Keratinocyte (primary cell): Measurements from ENCODE around the gene ZNF511. TPM values are rescaled to one million over a fixed set of nuclear protein-coding genes. Genes with fewer than 3 reads are reported as not detected.

Experiments used
- DNase-seq: peaks from one replicate; pipeline ENCODE4 v3.0.0-alpha.2; 2011; ENCODE audit warnings: low read depth, missing footprints, low spot score
- FAIRE-seq: peaks from 2 replicates; lab custom pipeline; 2011; peaks lifted over from hg19 to GRCh38; lab: Jason Lieb, UNC
- H2AFZ ChIP-seq: 2 replicates; pipeline ENCODE4 v1.6.0; 2012; ENCODE audit warnings: low read length, control low read depth, inconsistent platforms; ENCODE audit not compliant: control insufficient read depth
- H3K27ac ChIP-seq: 2 replicates; pipeline ENCODE4 v1.5.1; 2011; ENCODE audit warnings: low read length; ENCODE audit not compliant: control insufficient read depth, insufficient read depth
- H3K27me3 ChIP-seq: 3 replicates; pipeline ENCODE4 v1.6.0; 2011; ENCODE audit warnings: low read length; ENCODE audit not compliant: control insufficient read depth, insufficient read depth; ENCODE audit errors: extremely low read depth
- H3K36me3 ChIP-seq, 2 experiments: 2 replicates in 1 of 2; 3 replicates in 1 of 2; pipeline ENCODE4 v1.5.1; 2011; ENCODE audit warnings: low read length in 2 of 2, mild to moderate bottlenecking in 1 of 2; ENCODE audit not compliant: control insufficient read depth in 2 of 2, insufficient read depth in 2 of 2; ENCODE audit errors: extremely low read depth in 1 of 2
- H3K4me1 ChIP-seq: 3 replicates; pipeline ENCODE4 v1.5.1; 2011; ENCODE audit warnings: low read length; ENCODE audit not compliant: control insufficient read depth, insufficient read depth; ENCODE audit errors: extremely low read depth
- H3K4me2 ChIP-seq: 3 replicates; pipeline ENCODE4 v1.6.0; 2011; ENCODE audit warnings: low read depth, low read length; ENCODE audit not compliant: control insufficient read depth, insufficient read depth; ENCODE audit errors: extremely low read depth
- H3K4me3 ChIP-seq, 3 experiments: fragments of 200-600 bp in 1 of 3; sonication (generic) in 1 of 3; 2 replicates in 2 of 3; 3 replicates in 1 of 3; pipeline ENCODE4 v1.5.1; 2011 to 2016; ENCODE audit warnings: low read length in 3 of 3, mild to moderate bottlenecking in 3 of 3, control low read depth in 2 of 3, inconsistent platforms in 1 of 3, low read depth in 1 of 3, mixed read lengths in 1 of 3, mixed run types in 1 of 3, moderate library complexity in 1 of 3; ENCODE audit not compliant: control insufficient read depth in 2 of 3, insufficient read depth in 2 of 3; ENCODE audit errors: extremely low read depth in 1 of 3
- H3K79me2 ChIP-seq: 2 replicates; pipeline ENCODE4 v1.6.0; 2012; ENCODE audit warnings: low read length; ENCODE audit not compliant: control insufficient read depth, insufficient read depth
- H3K9ac ChIP-seq: 3 replicates; pipeline ENCODE4 v1.6.0; 2011; ENCODE audit warnings: low read length; ENCODE audit not compliant: control insufficient read depth, insufficient read depth; ENCODE audit errors: extremely low read depth
- H3K9me1 ChIP-seq: 3 replicates; pipeline ENCODE4 v1.6.0; 2011; ENCODE audit warnings: low read length; ENCODE audit not compliant: control insufficient read depth, insufficient read depth; ENCODE audit errors: extremely low read depth
- H3K9me3 ChIP-seq: 2 replicates; pipeline ENCODE4 v1.5.1; 2012; ENCODE audit warnings: low read depth, low read length; ENCODE audit not compliant: control insufficient read depth
- H4K20me1 ChIP-seq: 3 replicates; pipeline ENCODE4 v1.6.0; 2011; ENCODE audit warnings: low read length; ENCODE audit not compliant: control insufficient read depth, insufficient read depth; ENCODE audit errors: extremely low read depth
- CTCF ChIP-seq, 3 experiments: IDR thresholded peaks in 1 of 3; conservative IDR thresholded peaks in 1 of 3; optimal IDR thresholded peaks in 1 of 3; 2 replicates in 2 of 3; 3 replicates in 1 of 3; pipeline versions ENCODE3 to v1.5.1; 2011; ENCODE audit warnings: low read length in 3 of 3, mild to moderate bottlenecking in 3 of 3, moderate library complexity in 2 of 3, control low read depth in 1 of 3, inconsistent platforms in 1 of 3; ENCODE audit not compliant: insufficient read depth in 2 of 3; ENCODE audit errors: extremely low read depth in 1 of 3
- EZH2 ChIP-seq: IDR thresholded peaks from one replicate; pipeline ENCODE4 v1.6.1; 2012; ENCODE audit warnings: inconsistent platforms, mild to moderate bottlenecking, low read length, moderate library complexity
- dilution Hi-C: fragments of 300-500 bp; cut with MboI; formaldehyde crosslinking; loops from one replicate; pipeline ENCODE4 v1.7.0; 2020; ENCODE audit warnings: low sequenced_read_pairs; ENCODE audit not compliant: extremely low pct_ligation_motif_present
- polyA plus RNA-seq, 5 experiments: library from polyadenylated mRNA; depleted of rRNA in 3 of 5; stranded (reverse) in 3 of 5; stranded (forward) in 1 of 5; unstranded in 1 of 5; fragments of >200 nt; gene quantifications; 1 replicate in 1 of 5; 2 replicates in 3 of 5; 3 replicates in 1 of 5; pipeline versions ENCODE4 v1.2.1 to v1.2.3, GENCODE V29; 2011 to 2012; ENCODE audit warnings: missing spikeins in 2 of 5, low read depth in 1 of 5, low replicate concordance in 1 of 5

The ZNF511 gene
- polyA plus RNA-seq, 1 donor (not counting 4 experiments of a cell fraction or from before 2014, with no cell fraction given) = 20.2 TPM

- no peaks in the 10 kb centered on the region for H3K27me3 ChIP-seq
- H3K36me3 ChIP-seq = peaks cover 24 to 27% of the 10 kb centered on the region in 2 experiments
- FAIRE-seq (no peak), DNase-seq (no peak)
- peaks cover 30% of the 10 kb centered on the region for H3K4me1 ChIP-seq
- peak overlapping the region; percentile 67 for H3K4me2 ChIP-seq
- peaks cover 6% of the 10 kb centered on the region for H4K20me1 ChIP-seq
- H3K79me2 ChIP-seq = peaks cover 62% of the 10 kb centered on the region
- no peaks in the 10 kb centered on the region for H3K9me1 ChIP-seq
- dilution Hi-C loops = no loop called here
- H3K9me3 ChIP-seq = no peaks in the 10 kb centered on the region
- H3K4me3 ChIP-seq = peak overlapping the region; percentile 37 to 57 (median 57)
- H2AFZ ChIP-seq = no peak overlapping the region
- no peak overlapping the region for H3K27ac ChIP-seq
- peak overlapping the region; percentile 73 for H3K9ac ChIP-seq
- TF ChIP-seq CTCF (optimal IDR thresholded peaks at IDR 0.05 in 1 of 3, IDR thresholded peaks at IDR 0.05 in 1 of 3, conservative IDR thresholded peaks at IDR 0.05 in 1 of 3; ENCODE audit: extremely low read depth in 1 of 3, insufficient read depth in 2 of 3, low read length in 3 of 3) (no peak), EZH2 (no peak)
Measured at GRCh38 chr10:133273534-133274143, 35.1 kb upstream of the ZNF511 start.

DNA sequence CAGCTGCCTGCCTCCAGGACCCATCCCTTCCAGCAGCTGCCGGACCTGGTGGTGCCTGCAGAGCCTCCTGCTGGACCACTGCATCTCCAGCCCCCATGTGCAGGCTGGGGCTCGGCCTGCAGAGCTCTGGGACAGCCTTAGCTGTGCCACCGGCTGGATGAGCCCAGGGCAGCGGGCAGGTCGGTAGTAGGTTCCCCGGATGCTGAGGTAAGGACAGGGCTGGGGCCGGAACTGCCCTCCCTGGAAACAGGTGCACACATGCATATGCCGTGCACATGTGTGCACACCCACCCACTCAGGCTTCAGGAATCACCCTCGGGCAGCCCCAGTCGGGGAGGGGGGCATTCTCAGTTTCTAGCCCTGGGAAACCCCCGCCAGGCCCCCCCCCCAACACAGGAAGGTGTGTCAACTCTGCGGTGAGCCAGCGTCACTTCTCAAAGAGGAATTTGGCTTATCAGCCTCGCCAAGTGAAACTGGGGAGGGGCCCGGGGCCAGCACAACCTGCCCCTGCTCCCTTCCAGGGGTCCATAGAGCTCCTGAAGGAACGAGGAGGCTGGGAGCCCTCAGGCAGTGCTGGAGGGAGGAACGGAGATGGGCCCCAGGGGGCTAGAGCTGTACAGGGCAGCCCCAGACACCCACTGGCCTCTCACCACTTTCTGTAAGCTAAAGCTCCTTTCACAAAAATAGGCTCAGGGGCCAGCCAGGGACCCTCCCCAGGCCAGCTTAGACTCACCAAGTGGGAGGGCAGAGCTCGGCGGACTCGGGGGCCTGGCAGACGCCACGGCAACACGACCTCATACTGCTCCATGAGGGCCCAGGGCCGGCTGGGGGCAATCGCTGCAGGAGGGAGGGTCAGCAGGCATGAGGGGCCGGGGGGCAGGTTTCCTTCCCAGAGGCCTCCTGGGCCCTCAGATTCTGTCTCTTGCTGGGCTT, 33.7 kb upstream of the ZNF511 start:
- H4K20me1 ChIP-seq = peaks cover 3% of the 10 kb centered on the region
- no peaks in the 10 kb centered on the region for H3K9me1 ChIP-seq
- no peaks in the 10 kb centered on the region for H3K9me3 ChIP-seq
- no peak overlapping the region for H2AFZ ChIP-seq
- DNase-seq = peak; percentile 88
- peaks cover 39% of the 10 kb centered on the region for H3K4me1 ChIP-seq
- peak; percentile 87 for FAIRE-seq
- peaks cover 56% of the 10 kb centered on the region for H3K79me2 ChIP-seq
- peak overlapping the region; percentile 61 to 96 (median 86) for H3K4me3 ChIP-seq
- peak overlapping the region; percentile 98 for H3K27ac ChIP-seq
- H3K27me3 ChIP-seq = no peaks in the 10 kb centered on the region
- H3K4me2 ChIP-seq = peak overlapping the region; percentile 73
- peaks cover 18 to 29% of the 10 kb centered on the region in 2 experiments for H3K36me3 ChIP-seq
- H3K9ac ChIP-seq = peak overlapping the region; percentile 99
- dilution Hi-C loops = no loop called here
- TF ChIP-seq CTCF (optimal IDR thresholded peaks at IDR 0.05 in 1 of 3, IDR thresholded peaks at IDR 0.05 in 1 of 3, conservative IDR thresholded peaks at IDR 0.05 in 1 of 3; ENCODE audit: extremely low read depth in 1 of 3, insufficient read depth in 2 of 3, low read length in 3 of 3) = no peak
- TF ChIP-seq EZH2 = no peak
